ENCODE data around the gene ANTXR1.

Gene ANTXR1

DNA sequence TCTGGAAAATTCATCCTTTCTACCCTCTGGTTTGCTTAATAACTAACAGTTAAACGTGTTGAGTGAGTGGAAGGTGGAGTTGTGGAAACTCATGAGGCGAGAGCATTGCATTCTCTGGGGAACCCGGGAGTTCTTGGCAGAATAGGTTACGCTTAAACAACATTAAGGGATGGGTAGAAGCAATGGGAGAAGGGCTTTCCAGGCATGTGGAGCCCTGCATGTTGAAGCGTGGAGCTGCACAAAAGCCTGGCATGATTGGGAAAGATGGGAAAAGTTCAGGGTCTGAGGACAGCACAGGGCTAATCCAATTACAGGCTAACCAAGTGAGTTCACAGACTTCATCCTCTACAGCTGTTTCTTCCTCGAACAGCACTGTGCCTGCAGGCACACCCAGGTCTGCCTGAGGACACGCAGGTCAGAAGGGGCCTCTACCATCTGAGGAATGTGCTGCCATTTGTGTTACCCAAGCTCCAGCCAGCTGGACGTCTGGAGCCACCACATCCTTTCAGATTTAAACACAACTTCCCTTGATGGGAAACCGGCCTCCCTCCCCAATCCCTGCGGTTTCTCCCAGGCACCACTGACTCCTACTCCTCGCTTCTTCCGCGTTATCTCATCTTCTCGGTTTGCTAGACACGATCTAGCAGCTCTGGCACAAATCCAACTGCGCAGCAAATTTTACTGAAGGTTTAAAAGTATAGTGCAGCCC, 164.2 kb downstream of the ANTXR1 start:
- no peak overlapping the region for H3K4me3 ChIP-seq (ENCODE audit: low read depth, low read length)
- TF ChIP-seq, protein P1, sequence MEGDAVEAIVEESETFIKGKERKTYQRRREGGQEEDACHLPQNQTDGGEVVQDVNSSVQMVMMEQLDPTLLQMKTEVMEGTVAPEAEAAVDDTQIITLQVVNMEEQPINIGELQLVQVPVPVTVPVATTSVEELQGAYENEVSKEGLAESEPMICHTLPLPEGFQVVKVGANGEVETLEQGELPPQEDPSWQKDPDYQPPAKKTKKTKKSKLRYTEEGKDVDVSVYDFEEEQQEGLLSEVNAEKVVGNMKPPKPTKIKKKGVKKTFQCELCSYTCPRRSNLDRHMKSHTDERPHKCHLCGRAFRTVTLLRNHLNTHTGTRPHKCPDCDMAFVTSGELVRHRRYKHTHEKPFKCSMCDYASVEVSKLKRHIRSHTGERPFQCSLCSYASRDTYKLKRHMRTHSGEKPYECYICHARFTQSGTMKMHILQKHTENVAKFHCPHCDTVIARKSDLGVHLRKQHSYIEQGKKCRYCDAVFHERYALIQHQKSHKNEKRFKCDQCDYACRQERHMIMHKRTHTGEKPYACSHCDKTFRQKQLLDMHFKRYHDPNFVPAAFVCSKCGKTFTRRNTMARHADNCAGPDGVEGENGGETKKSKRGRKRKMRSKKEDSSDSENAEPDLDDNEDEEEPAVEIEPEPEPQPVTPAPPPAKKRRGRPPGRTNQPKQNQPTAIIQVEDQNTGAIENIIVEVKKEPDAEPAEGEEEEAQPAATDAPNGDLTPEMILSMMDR (IDR thresholded peaks at IDR 0.05; ENCODE audit: borderline replicate concordance, insufficient read depth, low read depth, low read length): no peak

GRCh38 chr2:69177785-69178636, 165.0 kb downstream of the ANTXR1 start:
- TF ChIP-seq, protein P1 (IDR thresholded peaks at IDR 0.05; ENCODE audit: borderline replicate concordance, insufficient read depth, low read depth, low read length): no peak
- no peak overlapping the region for H3K4me3 ChIP-seq (ENCODE audit: low read depth, low read length)

GRCh38 chr2:69178756-69179155, 165.8 kb downstream of the ANTXR1 start:
- TF ChIP-seq, protein P1 (IDR thresholded peaks at IDR 0.05; ENCODE audit: borderline replicate concordance, insufficient read depth, low read depth, low read length): no peak
- no peak overlapping the region for H3K4me3 ChIP-seq (ENCODE audit: low read depth, low read length)

DNA sequence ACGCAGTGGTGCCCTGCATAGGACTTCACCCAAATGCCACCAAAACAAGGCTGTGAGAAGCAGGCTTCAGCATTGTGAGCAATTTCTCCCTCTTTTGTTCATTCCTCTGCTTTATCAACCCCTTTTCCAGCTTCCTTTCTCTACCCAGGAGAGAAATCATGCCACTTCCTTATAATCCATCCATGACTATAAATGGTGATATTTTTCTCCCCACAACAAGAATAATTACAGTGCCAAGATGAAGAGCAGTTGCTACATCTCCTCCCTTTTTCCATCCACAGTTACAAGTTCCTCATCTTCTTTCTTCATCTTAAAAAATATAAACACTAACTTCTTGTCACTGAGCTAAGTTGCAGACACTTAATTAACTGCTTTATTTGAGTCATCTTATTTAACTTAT, 167.2 kb downstream of the ANTXR1 start:
- TF ChIP-seq, protein P1 (IDR thresholded peaks at IDR 0.05; ENCODE audit: borderline replicate concordance, insufficient read depth, low read depth, low read length): no peak
- H3K4me3 ChIP-seq (ENCODE audit: low read depth, low read length): no peak overlapping the region

GRCh38 chr2:69180974-69181373, 168.0 kb downstream of the ANTXR1 start:
- TF ChIP-seq, protein P1 (IDR thresholded peaks at IDR 0.05; ENCODE audit: borderline replicate concordance, insufficient read depth, low read depth, low read length): no peak

GRCh38 chr2:69181806-69182427, 168.9 kb downstream of the ANTXR1 start:
- H3K4me3 ChIP-seq (ENCODE audit: low read depth, low read length): no peak overlapping the region
- TF ChIP-seq, protein P1 (IDR thresholded peaks at IDR 0.05; ENCODE audit: borderline replicate concordance, insufficient read depth, low read depth, low read length): no peak

More at GRCh38 chr2:69180974-69181373, 168.0 kb downstream of the ANTXR1 start:
- H3K4me3 ChIP-seq (ENCODE audit: low read depth, low read length): no peak overlapping the region

Measured in GM12875 (cell line).